Measurements from ENCODE around the gene TRAPPC2L. TPM values are rescaled to one million over a fixed set of nuclear protein-coding genes. Genes with fewer than 3 reads are reported as not detected.

TRAPPC2L gene
- total RNA-seq, 2 experiments from 2014 or later, result 27.6 to 44.9 TPM

DNA sequence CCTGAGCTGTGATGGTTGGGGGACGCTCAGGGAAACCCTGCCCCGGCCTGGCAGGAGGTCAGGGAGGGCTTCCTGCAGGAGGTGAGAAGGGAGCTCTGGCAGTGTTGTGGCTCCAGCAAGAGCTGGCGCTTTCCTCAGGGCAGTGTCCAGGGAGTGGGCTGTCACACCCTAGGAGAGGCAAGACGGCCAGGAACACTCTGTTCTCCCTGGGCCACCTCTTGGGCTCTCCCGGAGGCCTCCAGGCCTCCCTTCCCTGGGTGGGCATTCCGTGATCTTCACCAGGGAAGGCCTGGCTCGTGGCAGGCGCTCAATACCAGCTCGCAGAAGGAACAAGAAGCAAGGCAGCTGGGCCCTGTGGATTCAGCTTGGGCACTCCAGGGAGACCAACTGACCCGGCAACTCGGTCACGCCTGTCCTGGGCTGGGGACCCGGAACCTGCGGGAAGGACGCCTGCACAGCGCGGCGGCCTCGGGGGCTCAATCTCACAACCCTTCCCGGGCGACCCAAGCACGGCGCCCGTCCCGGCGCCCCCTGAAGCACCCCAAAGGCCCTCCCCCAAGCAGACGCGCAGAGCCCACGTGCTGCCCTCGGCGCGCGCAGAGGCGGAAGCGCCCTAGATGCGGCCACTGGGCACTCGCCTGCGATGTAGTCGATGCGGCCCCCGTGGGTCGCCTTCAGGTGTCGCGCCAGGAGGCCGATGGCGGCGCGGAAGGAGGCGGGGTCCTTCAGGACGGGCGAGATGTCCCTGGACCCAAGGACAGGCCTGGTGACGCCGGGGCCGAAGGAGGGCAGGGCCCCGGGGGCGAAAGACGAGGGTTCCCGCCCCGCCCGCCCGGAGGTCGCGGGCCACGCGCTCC, 45.8 kb upstream of the TRAPPC2L start:
- Histone ChIP-seq H3K4me3 (ENCODE audit: low read depth, low read length, poor library complexity, severe bottlenecking) (peak overlapping the region; percentile 75), H2AFZ (ENCODE audit: low read length) (no peak overlapping the region), H3K36me3 (ENCODE audit: insufficient read depth, low read length) (peaks cover 46% of the 10 kb centered on the region), H3K4me1 (ENCODE audit: insufficient read depth, low read length, poor library complexity, severe bottlenecking) (peaks cover 24% of the 10 kb centered on the region), H3K9me2 (ENCODE audit: insufficient read depth, low read length) (no peaks in the 10 kb centered on the region), H3K27ac (ENCODE audit: low read depth, low read length, poor library complexity, severe bottlenecking) (peak overlapping the region; percentile 76), H3K79me2 (ENCODE audit: insufficient read depth, low read depth, low read length) (peaks cover 14% of the 10 kb centered on the region; the same call in 1 of the 2 replicates), H4K20me1 (ENCODE audit: insufficient read depth, low read length) (no peaks in the 10 kb centered on the region), H3K9me3 (ENCODE audit: low read length) (no peaks in the 10 kb centered on the region), H3K4me2 (ENCODE audit: low read length) (peak overlapping the region; percentile 74)
- DNase-seq (ENCODE audit: low spot score), result peak; percentile 93
- BruUV-seq (replicated peaks), result no TSS peak
- TF ChIP-seq CTCF (conservative IDR thresholded peaks at IDR 0.05; ENCODE audit: low read length) (no peak), EZH2phosphoT487 (IDR thresholded peaks at IDR 0.05; ENCODE audit: borderline replicate concordance, low read depth, low read length) (no peak)
- intact Hi-C loops (cut with micrococcal nuclease; ENCODE audit: unreplicated experiment), result loop anchor here (10.0 kb wide), 1 partner anchor 284 kb away; the partner anchor contains the start of gene ACSF3
- ChIA-PET POLR2A (interaction anchor here (1.1 to 2.4 kb wide), 5 partner anchors 10 to 382 kb away, joined by 4 to 10 read pairs (median 6); no protein-coding TSS in a partner anchor), CTCF (ENCODE audit: unreplicated experiment) (interaction anchor here (0.9 to 1.2 kb wide), 2 partner anchors 17 to 356 kb away, joined by 3 read pairs; no protein-coding TSS in a partner anchor)

- peaks cover 38% of the 10 kb centered on the region for H3K36me3 ChIP-seq (ENCODE audit: insufficient read depth, low read length)
- POLR2A ChIA-PET, result no interaction called here
- H2AFZ ChIP-seq (ENCODE audit: low read length), result no peak within 1 kb of the TSS
- peaks cover 24% of the 10 kb centered on the region for H3K4me1 ChIP-seq (ENCODE audit: insufficient read depth, low read length, poor library complexity, severe bottlenecking)
- CTCF ChIA-PET (ENCODE audit: unreplicated experiment), result interaction anchor here (0.9 kb wide), 1 partner anchor 18 kb away, joined by 3 read pairs; no protein-coding TSS in a partner anchor
- H3K4me3 ChIP-seq (ENCODE audit: low read depth, low read length, poor library complexity, severe bottlenecking), result peak within 1 kb of the TSS; percentile 75
- DNase-seq (ENCODE audit: low spot score), result peak; percentile 93
- TF ChIP-seq EZH2phosphoT487 (IDR thresholded peaks at IDR 0.05; ENCODE audit: borderline replicate concordance, low read depth, low read length) (no peak), CTCF (conservative IDR thresholded peaks at IDR 0.05; ENCODE audit: low read length) (no peak)
- H4K20me1 ChIP-seq (ENCODE audit: insufficient read depth, low read length), result no peaks in the 10 kb centered on the region
- H3K4me2 ChIP-seq (ENCODE audit: low read length), result peak within 1 kb of the TSS; percentile 74
- H3K9me2 ChIP-seq (ENCODE audit: insufficient read depth, low read length), result no peaks in the 10 kb centered on the region
- no TSS peak for BruUV-seq (replicated peaks)
- intact Hi-C loops (cut with micrococcal nuclease; ENCODE audit: unreplicated experiment), result loop anchor here (10.0 kb wide), 1 partner anchor 283 kb away; the partner anchor contains the start of gene ACSF3
- no peaks in the 10 kb centered on the region for H3K9me3 ChIP-seq (ENCODE audit: low read length)
- peak within 1 kb of the TSS; percentile 76 for H3K27ac ChIP-seq (ENCODE audit: low read depth, low read length, poor library complexity, severe bottlenecking)
- H3K79me2 ChIP-seq (ENCODE audit: insufficient read depth, low read depth, low read length), result peaks cover 12% of the 10 kb centered on the region; the same call in 1 of the 2 replicates
Measured at GRCh38 chr16:88811769-88812512, 45.0 kb upstream of the TRAPPC2L start, which contains the start of gene APRT. Gene APRT, minus strand, starts transcription at chr16:88811928. Its CDS starts 29 bp downstream, at chr16:88811899.
